Subcutaneous adipose tissue (tissue), 4 donors: ENCODE measurements around the gene RBFOX2. TPM values are rescaled to one million over a fixed set of nuclear protein-coding genes. Genes with fewer than 3 reads are reported as not detected.

Source experiments
- total RNA-seq, 4 donors: library from RNA; depleted of rRNA; stranded (reverse); fragments of >200 nt; gene quantifications; one replicate each; pipeline ENCODE4 v1.1.0, GENCODE V29; 2016
- TF ChIP-seq, protein P1 (sequence below): fragments of 450-650 bp; IDR thresholded peaks from one replicate; pipeline ENCODE4 v1.5.1; 2016; ENCODE audit warnings: low read depth, mild to moderate bottlenecking, control low read depth, antibody characterized with exemption, moderate library complexity

Gene RBFOX2
- total RNA-seq, 4 donors from 2014 or later: 46.7 to 64.1 (median 51.5) TPM

DNA sequence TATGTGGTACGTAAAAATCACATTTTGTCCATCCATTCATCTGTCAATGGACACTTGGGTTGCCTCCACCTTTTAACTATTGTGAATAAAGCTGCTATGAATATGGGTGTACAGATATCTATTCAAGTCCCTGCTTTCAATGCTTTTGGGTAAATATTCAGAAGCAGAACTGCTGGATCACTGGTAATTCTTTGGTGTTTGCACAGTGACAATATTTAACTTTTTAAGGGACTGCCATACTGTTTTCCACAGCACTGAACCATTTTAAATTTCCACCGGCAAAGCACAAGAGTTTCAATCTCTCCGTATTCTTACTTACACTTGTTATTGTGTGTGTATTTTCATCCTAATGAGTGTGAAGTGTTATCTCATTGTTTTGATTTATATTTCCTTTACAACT is 79.4 kb downstream of the RBFOX2 start:
- TF ChIP-seq, protein P1, sequence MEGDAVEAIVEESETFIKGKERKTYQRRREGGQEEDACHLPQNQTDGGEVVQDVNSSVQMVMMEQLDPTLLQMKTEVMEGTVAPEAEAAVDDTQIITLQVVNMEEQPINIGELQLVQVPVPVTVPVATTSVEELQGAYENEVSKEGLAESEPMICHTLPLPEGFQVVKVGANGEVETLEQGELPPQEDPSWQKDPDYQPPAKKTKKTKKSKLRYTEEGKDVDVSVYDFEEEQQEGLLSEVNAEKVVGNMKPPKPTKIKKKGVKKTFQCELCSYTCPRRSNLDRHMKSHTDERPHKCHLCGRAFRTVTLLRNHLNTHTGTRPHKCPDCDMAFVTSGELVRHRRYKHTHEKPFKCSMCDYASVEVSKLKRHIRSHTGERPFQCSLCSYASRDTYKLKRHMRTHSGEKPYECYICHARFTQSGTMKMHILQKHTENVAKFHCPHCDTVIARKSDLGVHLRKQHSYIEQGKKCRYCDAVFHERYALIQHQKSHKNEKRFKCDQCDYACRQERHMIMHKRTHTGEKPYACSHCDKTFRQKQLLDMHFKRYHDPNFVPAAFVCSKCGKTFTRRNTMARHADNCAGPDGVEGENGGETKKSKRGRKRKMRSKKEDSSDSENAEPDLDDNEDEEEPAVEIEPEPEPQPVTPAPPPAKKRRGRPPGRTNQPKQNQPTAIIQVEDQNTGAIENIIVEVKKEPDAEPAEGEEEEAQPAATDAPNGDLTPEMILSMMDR: no peak

DNA sequence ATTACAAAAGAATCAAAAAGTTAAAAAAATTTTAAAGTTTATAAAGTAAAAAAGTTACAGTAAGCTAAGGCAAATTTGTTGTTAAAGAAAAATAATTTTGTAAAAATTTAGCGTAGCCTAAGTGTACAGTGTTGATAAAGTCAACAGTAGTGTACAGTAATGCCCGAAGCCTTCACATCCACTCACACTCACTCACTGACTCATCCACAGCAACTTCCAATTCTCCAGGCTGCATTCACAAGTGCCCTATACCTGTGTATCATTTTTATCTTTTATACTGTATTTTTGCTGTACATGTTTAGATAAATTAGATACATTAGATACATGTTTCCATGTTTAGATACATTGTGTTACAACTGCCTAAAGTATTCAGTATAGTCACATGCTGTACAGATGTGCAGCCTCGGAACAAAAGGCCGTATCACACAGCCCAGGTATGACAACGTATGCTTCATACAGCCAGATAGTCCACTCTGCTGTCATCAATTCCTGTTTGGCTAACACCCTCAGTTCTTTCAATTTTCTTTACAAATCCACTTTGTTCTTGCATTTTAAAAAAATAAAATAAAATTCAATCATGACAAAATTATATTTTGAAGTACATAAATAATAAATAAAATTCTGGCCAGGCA is 80.7 kb downstream of the RBFOX2 start:
- TF ChIP-seq, protein P1: no peak

GRCh38 chr22:35944458-35944857 is 84.2 kb downstream of the RBFOX2 start:
- TF ChIP-seq, protein P1: no peak

GRCh38 chr22:35940166-35940565 is 88.5 kb downstream of the RBFOX2 start:
- TF ChIP-seq, protein P1: no peak

GRCh38 chr22:35938226-35938625 is 90.4 kb downstream of the RBFOX2 start:
- TF ChIP-seq, protein P1: no peak

GRCh38 chr22:35930933-35931332 is 97.7 kb downstream of the RBFOX2 start:
- TF ChIP-seq, protein P1: no peak

DNA sequence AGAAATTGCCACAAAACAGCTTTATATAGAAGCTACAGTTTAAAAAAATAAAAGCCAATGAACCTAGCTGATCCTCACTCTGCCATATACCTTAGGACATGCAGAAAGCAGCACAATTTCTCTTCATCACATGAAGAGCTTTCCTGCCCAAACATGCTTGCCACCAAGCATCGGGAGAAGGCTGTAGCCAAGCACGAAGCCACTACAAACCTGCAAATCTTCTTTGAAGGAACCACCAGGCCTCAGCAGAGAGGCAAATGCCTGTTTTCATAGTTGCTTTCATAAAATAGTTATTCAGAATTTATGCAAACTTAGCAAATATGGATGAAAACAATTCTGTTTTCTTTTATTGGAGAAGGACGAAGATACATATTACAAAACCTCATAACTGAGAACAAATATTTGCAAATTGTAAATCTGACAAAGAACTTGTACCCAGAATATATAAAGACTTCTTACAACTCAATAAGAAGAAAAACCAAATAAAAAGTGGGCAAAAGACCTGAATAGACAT is 100.3 kb downstream of the RBFOX2 start:
- TF ChIP-seq, protein P1: no peak
